ENCODE measurements around the gene MMADHC.

Gene MMADHC

DNA sequence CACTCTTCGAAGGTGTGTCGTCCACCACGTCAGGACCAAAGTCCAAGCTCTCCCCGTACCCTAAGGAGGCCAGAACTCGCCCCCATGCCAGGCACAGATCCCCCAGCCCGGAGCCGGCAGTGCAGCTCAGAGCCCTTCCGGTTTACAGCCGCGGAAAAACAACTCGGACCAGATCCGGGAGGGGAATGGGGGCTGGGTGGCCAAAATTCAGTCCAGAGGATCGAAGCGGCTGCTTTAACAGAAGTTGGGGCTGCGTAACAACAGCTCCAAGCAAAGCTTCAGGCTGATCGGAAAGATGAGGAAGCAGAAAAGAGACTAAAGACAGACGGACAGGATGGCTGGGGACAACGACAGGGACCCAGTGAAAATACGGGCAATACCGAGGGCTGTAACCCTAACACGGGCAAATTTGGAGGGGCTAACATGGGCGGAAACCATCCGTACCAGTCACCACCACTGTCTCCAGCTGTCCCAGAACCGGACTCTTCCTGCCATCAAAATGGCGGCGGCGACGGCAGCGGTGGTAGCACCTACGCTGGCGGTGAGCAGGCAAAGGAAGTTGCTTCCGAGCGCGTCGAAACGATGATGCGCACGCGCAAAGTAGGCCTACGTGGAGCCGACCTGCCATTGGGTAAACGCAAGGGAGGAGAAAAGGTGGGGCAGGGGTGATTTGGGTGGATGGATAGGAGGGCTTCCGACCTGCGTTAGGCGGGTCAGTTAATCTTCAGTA lies at the start of gene MMADHC:
MMADHC (minus strand) TSS at position 556 of the 730 bp plus-strand sequence. CDS start 678 bp downstream, outside the sequence.
- peaks cover 11% of the 10 kb centered on the region for H3K36me3 ChIP-seq (replicated peaks)
- peak within 1 kb of the TSS; percentile 70 for H3K4me3 ChIP-seq
- no peaks in the 10 kb centered on the region for H3K27me3 ChIP-seq (ENCODE audit: low read depth)
- DNase-seq (ENCODE audit: low spot score in 2 of 2) = peak; percentile 95 to 96
- in situ Hi-C loops (cut with MboI; ENCODE audit: low sequenced_read_pairs) = no loop called here
- no peaks in the 10 kb centered on the region for H3K9me3 ChIP-seq
- peaks cover 16% of the 10 kb centered on the region for H3K4me1 ChIP-seq

DNA sequence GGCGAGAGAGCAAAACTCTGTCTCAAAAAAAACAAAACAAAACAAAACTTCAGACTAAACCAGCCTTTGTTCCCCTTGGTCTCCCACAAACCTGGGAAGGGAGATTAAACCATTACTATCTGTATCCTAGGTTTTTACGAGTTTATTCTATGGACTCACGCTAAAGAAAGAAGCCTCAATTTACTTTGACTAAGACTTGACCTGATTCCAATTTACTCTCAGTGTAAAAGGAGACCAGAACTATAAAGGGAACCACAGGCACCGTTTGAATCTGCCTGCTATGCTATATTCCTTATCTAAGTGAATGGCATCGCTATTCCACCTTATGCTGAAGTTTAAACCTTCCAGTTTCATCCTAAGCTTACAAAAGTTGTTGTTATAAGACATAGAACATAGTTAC lies 46.5 kb upstream of the MMADHC start:
- H3K27me3 ChIP-seq (ENCODE audit: low read depth) = no peaks in the 10 kb centered on the region
- H3K4me3 ChIP-seq = no peak overlapping the region
- no peaks in the 10 kb centered on the region for H3K9me3 ChIP-seq
- no peaks in the 10 kb centered on the region for H3K4me1 ChIP-seq
- in situ Hi-C loops (cut with MboI; ENCODE audit: low sequenced_read_pairs) = no loop called here
- no peaks in the 10 kb centered on the region for H3K36me3 ChIP-seq (replicated peaks)
- DNase-seq (ENCODE audit: low spot score in 2 of 2) = no peak

DNA sequence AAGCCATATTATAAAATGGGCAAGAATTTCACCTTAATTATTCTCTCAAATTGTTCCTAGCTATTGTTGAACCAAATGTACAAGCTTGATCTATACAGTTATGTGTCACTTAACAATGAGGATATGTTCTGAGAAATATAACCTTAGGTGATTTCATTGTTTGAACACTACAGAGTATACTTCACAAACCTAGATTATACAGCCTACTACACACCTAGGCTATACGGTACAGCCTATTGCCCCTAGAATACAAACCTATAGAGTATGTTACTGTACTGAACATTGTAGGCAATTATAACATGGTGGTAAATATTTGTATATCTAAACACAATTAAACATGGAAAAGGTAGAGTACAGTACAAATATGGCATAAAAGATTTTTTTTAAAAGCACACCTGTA lies 42.9 kb upstream of the MMADHC start:
- no peaks in the 10 kb centered on the region for H3K27me3 ChIP-seq (ENCODE audit: low read depth)
- in situ Hi-C loops (cut with MboI; ENCODE audit: low sequenced_read_pairs) = no loop called here
- H3K9me3 ChIP-seq = no peaks in the 10 kb centered on the region
- DNase-seq (ENCODE audit: low spot score in 2 of 2) = no peak
- no peaks in the 10 kb centered on the region for H3K4me1 ChIP-seq
- no peaks in the 10 kb centered on the region for H3K36me3 ChIP-seq (replicated peaks)
- no peak overlapping the region for H3K4me3 ChIP-seq

DNA sequence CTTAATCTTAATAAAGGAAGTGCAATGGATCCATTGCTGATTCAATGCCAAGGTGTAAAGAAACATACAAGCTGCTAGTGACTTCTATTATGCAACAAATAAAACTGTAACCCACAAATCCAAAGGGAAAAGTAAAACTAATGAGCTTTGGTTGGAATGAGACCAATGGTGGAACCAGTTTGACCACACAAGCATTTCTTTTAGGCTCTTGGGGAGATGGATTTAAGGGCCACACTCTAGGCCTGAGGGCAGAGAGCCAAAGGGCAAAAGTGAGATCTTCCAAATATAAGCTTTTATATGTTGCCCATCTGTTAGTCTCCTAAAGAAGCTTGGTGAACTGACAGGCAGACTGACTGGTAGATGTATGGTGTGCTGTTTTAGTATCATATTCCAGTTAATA lies 41.5 kb upstream of the MMADHC start:
- DNase-seq (ENCODE audit: low spot score in 2 of 2) = no peak
- Histone ChIP-seq H3K27me3 (ENCODE audit: low read depth) (no peaks in the 10 kb centered on the region), H3K9me3 (no peaks in the 10 kb centered on the region), H3K4me3 (no peak overlapping the region), H3K4me1 (no peaks in the 10 kb centered on the region), H3K36me3 (replicated peaks) (no peaks in the 10 kb centered on the region)
- in situ Hi-C loops (cut with MboI; ENCODE audit: low sequenced_read_pairs) = no loop called here

DNA sequence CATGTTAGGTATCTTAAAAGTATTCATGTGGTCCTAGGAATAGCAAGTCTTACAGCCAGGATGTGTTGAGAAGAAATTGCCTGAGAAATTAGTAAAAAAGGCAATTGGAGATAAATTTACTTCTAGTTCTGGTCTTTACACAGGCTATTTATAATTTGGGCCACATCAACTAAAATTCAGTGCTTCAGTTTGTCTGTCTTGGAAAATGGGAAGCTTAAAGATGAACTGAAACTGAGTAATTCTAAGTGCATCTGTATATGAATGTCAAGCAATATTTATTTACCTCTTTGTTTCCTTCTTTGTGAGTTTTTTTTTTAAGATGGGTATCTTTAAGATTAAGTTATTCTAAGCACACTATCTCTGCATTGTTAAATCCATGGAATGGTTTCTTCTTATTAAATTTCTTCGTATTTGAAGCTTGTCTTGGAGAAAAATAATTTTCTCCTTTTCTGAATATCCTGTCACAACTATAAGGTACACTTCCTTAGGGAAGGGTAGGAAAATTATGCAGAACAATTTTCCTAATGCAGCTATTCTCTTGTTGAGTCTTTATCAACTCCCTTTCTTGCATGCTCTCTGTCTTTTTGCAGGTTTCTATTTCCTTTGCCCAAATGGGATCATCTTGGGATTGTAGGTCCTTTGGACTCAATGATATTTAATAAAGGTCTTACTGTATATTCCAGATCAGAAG lies 39.7 kb upstream of the MMADHC start:
- Histone ChIP-seq H3K9me3 (no peaks in the 10 kb centered on the region), H3K4me3 (no peak overlapping the region), H3K36me3 (replicated peaks) (no peaks in the 10 kb centered on the region), H3K4me1 (no peaks in the 10 kb centered on the region), H3K27me3 (ENCODE audit: low read depth) (no peaks in the 10 kb centered on the region)
- in situ Hi-C loops (cut with MboI; ENCODE audit: low sequenced_read_pairs) = no loop called here
- no peak for DNase-seq (ENCODE audit: low spot score in 2 of 2)

DNA sequence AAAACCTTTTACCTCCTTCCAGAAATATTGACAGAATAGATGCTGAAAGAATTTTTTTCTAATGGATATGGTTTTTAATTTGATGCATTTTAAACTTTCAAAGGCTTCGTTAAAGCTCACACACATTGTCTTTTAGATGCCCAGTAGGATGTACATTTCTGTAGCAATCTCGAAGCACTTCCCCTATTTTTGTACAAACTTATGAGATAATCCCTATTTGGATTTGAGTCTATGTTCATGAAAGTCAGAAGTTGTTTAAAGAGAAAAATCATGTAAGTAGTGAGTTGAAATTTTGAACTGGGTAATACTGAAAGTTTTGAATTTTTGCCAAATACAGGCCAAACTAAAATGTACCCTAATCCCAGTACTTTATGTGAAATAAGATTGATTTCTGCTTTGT lies 38.1 kb upstream of the MMADHC start:
- Histone ChIP-seq H3K4me1 (no peaks in the 10 kb centered on the region), H3K4me3 (no peak overlapping the region), H3K27me3 (ENCODE audit: low read depth) (no peaks in the 10 kb centered on the region), H3K36me3 (replicated peaks) (no peaks in the 10 kb centered on the region), H3K9me3 (no peaks in the 10 kb centered on the region)
- no peak for DNase-seq (ENCODE audit: low spot score in 2 of 2)
- in situ Hi-C loops (cut with MboI; ENCODE audit: low sequenced_read_pairs) = no loop called here

DNA sequence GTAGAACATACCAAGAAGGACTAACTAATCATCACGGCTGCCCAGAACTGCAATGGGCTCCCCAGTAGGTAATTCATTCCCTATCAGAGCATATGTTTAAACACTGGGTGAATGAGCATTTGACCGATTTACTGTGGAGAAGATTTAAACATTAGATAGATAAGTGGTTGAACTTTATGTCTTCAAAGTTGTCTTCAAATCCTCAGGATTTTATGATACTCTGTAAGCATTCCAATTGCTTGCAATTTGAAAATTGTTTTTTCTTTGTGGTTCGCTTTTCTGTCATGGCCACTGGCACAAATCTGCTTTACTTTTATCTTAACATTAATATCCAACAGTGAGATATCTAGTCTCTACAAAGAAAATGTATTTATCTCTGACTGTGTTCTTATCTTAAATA lies 37.7 kb upstream of the MMADHC start:
- in situ Hi-C loops (cut with MboI; ENCODE audit: low sequenced_read_pairs) = no loop called here
- H3K27me3 ChIP-seq (ENCODE audit: low read depth) = no peaks in the 10 kb centered on the region
- H3K9me3 ChIP-seq = no peaks in the 10 kb centered on the region
- no peaks in the 10 kb centered on the region for H3K4me1 ChIP-seq
- no peaks in the 10 kb centered on the region for H3K36me3 ChIP-seq (replicated peaks)
- no peak for DNase-seq (ENCODE audit: low spot score in 2 of 2)
- no peak overlapping the region for H3K4me3 ChIP-seq

DNA sequence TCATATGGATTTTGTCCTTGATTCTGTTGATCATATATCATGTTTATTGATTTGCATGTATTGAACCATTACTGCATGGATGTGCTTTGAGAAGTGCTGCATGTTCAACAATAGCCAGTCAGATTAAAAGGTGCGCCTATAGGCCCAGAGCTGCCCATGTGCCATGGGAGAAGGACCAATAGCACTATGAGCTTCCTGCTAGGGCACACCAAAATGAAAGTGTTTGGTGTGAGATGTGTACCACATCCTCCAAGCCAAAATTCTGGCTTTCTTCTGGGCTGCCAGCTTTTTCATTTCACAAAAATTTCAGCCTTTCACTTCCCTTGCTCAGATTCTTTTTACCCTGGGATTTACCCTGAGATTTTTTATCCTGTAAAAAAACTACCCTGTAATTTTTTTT lies 34.8 kb upstream of the MMADHC start:
- H3K4me3 ChIP-seq = no peak overlapping the region
- no peaks in the 10 kb centered on the region for H3K9me3 ChIP-seq
- H3K4me1 ChIP-seq = no peaks in the 10 kb centered on the region
- DNase-seq (ENCODE audit: low spot score in 2 of 2) = no peak
- in situ Hi-C loops (cut with MboI; ENCODE audit: low sequenced_read_pairs) = no loop called here
- H3K27me3 ChIP-seq (ENCODE audit: low read depth) = no peaks in the 10 kb centered on the region
- H3K36me3 ChIP-seq (replicated peaks) = no peaks in the 10 kb centered on the region

DNA sequence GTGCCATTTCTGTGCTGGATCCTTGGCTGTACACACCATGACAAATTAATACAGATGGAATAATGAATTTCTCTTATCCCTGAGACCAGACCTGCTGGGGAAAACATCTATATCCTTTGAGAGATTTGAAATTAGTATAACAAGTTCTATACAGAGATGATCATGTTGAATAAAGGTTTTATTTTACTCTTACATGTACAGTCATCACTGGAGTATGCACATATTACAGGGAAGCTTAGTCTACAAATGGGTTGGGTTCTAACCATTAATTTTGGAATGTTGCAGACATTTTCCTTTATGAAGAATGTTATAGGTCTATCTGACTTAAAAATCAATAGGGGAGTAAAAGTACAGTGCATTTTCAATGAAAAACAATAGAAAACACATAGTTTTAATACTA lies 29.9 kb upstream of the MMADHC start:
- no peak for DNase-seq (ENCODE audit: low spot score in 2 of 2)
- Histone ChIP-seq H3K4me1 (no peaks in the 10 kb centered on the region), H3K4me3 (no peak overlapping the region), H3K27me3 (ENCODE audit: low read depth) (no peaks in the 10 kb centered on the region), H3K9me3 (no peaks in the 10 kb centered on the region), H3K36me3 (replicated peaks) (no peaks in the 10 kb centered on the region)
- in situ Hi-C loops (cut with MboI; ENCODE audit: low sequenced_read_pairs) = no loop called here

DNA sequence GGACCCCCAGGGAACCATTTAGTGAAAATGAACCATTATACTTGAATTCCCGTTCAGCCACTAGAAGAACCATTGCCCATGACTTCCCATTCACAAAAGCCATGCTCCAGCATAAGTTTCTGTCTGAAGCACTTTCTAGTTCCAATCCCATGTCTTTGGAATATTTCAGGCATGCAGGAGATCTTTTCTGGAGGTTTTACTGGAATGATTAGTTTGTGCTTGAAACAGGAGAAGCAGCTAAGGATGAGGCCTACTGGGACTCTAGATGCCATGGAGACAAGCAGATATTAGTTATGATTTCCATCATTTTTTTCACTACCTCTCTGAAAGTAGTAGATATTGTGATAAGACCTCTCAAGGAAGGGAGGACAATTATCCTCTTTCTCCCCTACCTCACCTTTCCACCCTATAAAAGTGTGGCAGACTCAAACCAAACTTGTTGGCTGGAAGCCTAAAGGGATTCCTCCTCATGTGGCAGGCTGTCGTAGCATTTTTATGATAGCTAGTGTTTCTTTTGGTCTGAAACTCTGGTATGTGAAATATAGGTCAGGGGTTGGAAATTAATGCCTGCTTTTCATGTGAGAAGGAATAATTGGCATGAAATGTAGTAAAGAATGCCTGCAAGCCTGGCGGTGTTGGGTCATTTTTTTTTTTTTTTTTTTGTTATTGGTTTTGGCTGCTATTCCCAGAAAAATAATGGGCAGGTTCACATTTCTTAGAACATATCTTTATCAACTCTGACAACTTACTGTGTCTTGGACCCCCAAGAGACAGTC lies 29.3 kb upstream of the MMADHC start:
- Histone ChIP-seq H3K4me3 (no peak overlapping the region), H3K4me1 (no peaks in the 10 kb centered on the region), H3K27me3 (ENCODE audit: low read depth) (no peaks in the 10 kb centered on the region), H3K36me3 (replicated peaks) (no peaks in the 10 kb centered on the region), H3K9me3 (no peaks in the 10 kb centered on the region)
- in situ Hi-C loops (cut with MboI; ENCODE audit: low sequenced_read_pairs) = no loop called here
- DNase-seq (ENCODE audit: low spot score in 2 of 2) = no peak

DNA sequence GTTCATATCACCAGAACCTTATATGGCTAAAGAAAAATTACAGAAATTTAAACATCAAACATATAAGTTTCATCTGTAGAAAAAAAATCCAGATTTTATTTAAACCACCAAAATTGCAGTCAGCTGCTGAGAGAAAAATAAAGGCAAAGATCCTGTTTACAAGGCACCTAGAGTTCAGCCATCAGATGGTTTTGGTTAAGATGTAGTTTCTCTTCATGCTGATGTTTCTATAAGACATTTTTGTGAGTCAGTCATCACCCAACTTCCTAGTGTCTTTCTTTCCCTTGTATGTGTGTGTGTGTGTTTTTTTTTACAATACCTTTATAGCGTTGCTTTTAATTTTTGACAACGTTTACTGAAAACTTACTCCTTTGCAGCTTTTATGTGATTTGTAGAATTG lies 26.1 kb upstream of the MMADHC start:
- Histone ChIP-seq H3K4me3 (no peak overlapping the region), H3K9me3 (no peaks in the 10 kb centered on the region), H3K4me1 (no peaks in the 10 kb centered on the region), H3K27me3 (ENCODE audit: low read depth) (no peaks in the 10 kb centered on the region), H3K36me3 (replicated peaks) (no peaks in the 10 kb centered on the region)
- no peak for DNase-seq (ENCODE audit: low spot score in 2 of 2)
- in situ Hi-C loops (cut with MboI; ENCODE audit: low sequenced_read_pairs) = no loop called here

DNA sequence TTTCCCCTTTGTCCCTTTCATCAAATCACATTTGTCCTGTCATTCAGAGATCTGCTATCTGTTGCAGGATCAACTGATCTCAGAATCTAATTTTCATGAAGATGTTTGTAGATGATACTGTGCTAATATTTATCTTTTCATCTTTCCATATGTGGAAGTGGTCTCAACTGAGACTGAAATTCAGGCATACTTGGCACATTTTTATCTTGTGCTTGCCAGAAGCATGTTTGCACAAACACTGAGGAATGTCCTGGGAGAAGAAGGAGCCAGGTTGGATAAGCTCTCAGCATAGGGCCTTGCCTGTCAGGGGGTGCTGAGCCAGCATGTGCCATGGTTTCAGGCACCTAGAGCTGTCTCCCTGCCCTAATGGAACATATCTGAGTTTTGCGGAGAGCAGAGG lies 24.5 kb upstream of the MMADHC start:
- Histone ChIP-seq H3K27me3 (ENCODE audit: low read depth) (no peaks in the 10 kb centered on the region), H3K36me3 (replicated peaks) (no peaks in the 10 kb centered on the region), H3K4me3 (no peak overlapping the region), H3K4me1 (no peaks in the 10 kb centered on the region), H3K9me3 (no peaks in the 10 kb centered on the region)
- in situ Hi-C loops (cut with MboI; ENCODE audit: low sequenced_read_pairs) = no loop called here
- no peak for DNase-seq (ENCODE audit: low spot score in 2 of 2)

DNA sequence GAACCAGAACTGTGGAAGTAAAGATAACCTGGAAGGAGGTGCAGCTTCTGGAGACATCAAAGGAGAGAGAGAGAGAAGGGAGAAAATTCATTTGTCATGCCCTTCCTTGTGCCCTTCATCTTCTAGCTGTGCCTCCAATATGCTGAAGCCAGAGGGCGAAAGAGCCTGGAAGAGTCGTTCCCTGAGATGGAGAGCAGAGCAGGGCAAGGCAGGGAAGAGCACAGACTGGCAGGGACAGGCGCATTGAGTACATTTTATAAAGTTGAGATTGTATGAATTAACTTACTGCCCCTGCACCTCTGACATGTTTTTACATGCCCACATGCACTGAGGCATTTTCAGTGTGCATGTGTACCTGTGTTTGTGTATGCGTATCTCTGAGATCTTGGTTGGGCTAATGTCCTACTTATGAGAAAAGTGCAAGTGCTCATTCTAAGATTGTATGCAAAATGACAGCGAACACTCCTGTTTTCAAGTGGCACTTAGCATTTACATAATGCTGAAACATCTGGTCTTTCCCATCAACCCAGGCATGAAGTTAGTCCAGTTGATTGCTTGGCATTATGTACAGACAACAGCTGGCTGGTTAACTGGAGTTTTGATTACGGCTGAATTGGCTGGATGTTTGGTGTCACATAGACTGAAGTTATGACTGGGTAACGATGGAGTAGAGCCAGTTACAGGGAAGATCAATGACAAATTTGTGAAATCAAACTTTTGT lies 23.7 kb upstream of the MMADHC start:
- H3K27me3 ChIP-seq (ENCODE audit: low read depth) = no peaks in the 10 kb centered on the region
- no peaks in the 10 kb centered on the region for H3K4me1 ChIP-seq
- no peaks in the 10 kb centered on the region for H3K36me3 ChIP-seq (replicated peaks)
- no peaks in the 10 kb centered on the region for H3K9me3 ChIP-seq
- no peak for DNase-seq (ENCODE audit: low spot score in 2 of 2)
- no peak overlapping the region for H3K4me3 ChIP-seq
- in situ Hi-C loops (cut with MboI; ENCODE audit: low sequenced_read_pairs) = no loop called here
